Prostate gland (tissue), 2 donors: Measurements from ENCODE around the gene TOPBP1. TPM values are rescaled to one million over a fixed set of nuclear protein-coding genes. Genes with fewer than 3 reads are reported as not detected.

Source experiments
- DNase-seq: peaks from one replicate; pipeline ENCODE4 v3.0.0-alpha.2; 2019; ENCODE audit warnings: low spot score
- H3K27ac ChIP-seq, 2 donors: fragments of 200-600 bp; sonication (generic); 2 replicates each; pipeline ENCODE4 v1.5.1; 2017 to 2019
- H3K27me3 ChIP-seq: fragments of 200-600 bp; sonication (generic); replicated peaks from 2 replicates; pipeline ENCODE4 v1.5.1; 2019; ENCODE audit not compliant: insufficient read depth
- H3K36me3 ChIP-seq, 2 donors: fragments of 200-600 bp; sonication (generic); 1 replicate in 1 of 2; 2 replicates in 1 of 2; pipeline versions ENCODE4 v1.5.1 to v1.8.1; 2017 to 2019
- H3K4me1 ChIP-seq: fragments of 200-600 bp; sonication (generic); replicated peaks from 2 replicates; pipeline ENCODE4 v1.5.1; 2019
- H3K4me3 ChIP-seq, 2 donors: fragments of 200-600 bp; sonication (generic); 2 replicates each; pipeline ENCODE4 v1.5.1; 2017 to 2019
- H3K9me3 ChIP-seq: fragments of 200-600 bp; sonication (generic); 2 replicates; pipeline ENCODE4 v1.5.1; 2017
- POLR2A ChIP-seq: fragments of 450-650 bp; IDR thresholded peaks from one replicate; pipeline ENCODE4 v1.6.1; 2016; ENCODE audit warnings: antibody characterized with exemption, mild to moderate bottlenecking
- POLR2AphosphoS5 ChIP-seq: sonication (generic); formaldehyde crosslinking; IDR thresholded peaks from one replicate; pipeline ENCODE4 v1.6.1; 2017; ENCODE audit warnings: antibody characterized with exemption
- WGBS: methylation state at CpG from one replicate; pipeline ENCODE4 v1.1.5; 2018; 5-methylcytosine and 5-hydroxymethylcytosine counted together
- intact Hi-C: fragments of 100-400 bp; cut with DNase I; formaldehyde crosslinking; loops from one replicate; pipeline ENCODE4 v1.14.2; 2022
- total RNA-seq, 2 donors: library from RNA; depleted of rRNA; stranded (reverse); fragments of >200 nt; gene quantifications; one replicate each; pipeline ENCODE4 v1.1.0, GENCODE V29; 2016
- TF ChIP-seq, protein P1 (sequence below), 4 experiments: fragments of 200-600 bp in 2 of 4; fragments of 450-650 bp in 2 of 4; sonication (generic) in 2 of 4; IDR thresholded peaks; 1 replicate in 3 of 4; 2 replicates in 1 of 4; pipeline ENCODE4 v1.5.1; 2016 to 2019; ENCODE audit warnings: antibody characterized with exemption in 4 of 4, mild to moderate bottlenecking in 2 of 4, moderate library complexity in 2 of 4

The TOPBP1 gene
- total RNA-seq, 2 donors from 2014 or later = 15.6 to 25.3 TPM

DNA sequence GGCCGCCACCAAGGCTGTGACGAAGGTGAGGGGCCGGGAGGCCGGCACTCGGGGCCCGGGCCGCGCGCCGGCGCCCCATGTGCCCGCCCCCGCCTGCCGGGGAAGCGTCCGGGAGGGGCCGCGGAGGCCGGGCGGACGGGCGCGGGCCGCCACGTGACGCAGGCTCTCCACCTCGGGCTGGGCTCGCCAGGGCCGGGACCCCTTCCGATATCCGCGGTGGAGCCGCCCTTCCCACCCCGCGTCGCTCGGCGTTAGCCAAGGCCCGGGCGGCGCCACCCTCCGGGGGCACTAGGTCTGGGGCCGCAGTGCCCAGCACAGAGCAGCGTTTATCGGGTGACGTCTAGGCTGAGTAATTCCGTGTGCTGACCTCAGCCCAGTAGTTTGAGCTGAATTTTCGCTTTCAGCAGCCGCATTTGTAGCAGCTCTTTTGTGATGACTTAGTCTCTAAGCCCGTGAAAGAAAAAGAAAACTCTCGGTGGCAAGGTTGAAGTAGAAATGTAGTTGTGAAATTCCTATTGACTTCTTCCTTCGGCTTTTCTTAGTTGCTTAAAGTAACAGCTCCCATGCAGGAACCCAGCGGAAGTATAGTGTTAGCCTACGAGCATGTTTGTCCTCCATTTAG is 87.4 kb downstream of the TOPBP1 start:
- peak; percentile 53 for DNase-seq
- Histone ChIP-seq H3K4me1 (peaks cover 9% of the 10 kb centered on the region), H3K27ac (peak overlapping the region; percentile 92), H3K9me3 (no peaks in the 10 kb centered on the region), H3K27me3 (no peaks in the 10 kb centered on the region), H3K4me3 (peak overlapping the region; percentile 63 to 84), H3K36me3 (no peaks in the 10 kb centered on the region)
- intact Hi-C loops = loop anchor here (10.0 kb wide), 1 partner anchor 100 kb away; no protein-coding TSS in a partner anchor
- TF ChIP-seq POLR2AphosphoS5 (peak; percentile 24), POLR2A (peak; percentile 70)
- TF ChIP-seq, protein P1, sequence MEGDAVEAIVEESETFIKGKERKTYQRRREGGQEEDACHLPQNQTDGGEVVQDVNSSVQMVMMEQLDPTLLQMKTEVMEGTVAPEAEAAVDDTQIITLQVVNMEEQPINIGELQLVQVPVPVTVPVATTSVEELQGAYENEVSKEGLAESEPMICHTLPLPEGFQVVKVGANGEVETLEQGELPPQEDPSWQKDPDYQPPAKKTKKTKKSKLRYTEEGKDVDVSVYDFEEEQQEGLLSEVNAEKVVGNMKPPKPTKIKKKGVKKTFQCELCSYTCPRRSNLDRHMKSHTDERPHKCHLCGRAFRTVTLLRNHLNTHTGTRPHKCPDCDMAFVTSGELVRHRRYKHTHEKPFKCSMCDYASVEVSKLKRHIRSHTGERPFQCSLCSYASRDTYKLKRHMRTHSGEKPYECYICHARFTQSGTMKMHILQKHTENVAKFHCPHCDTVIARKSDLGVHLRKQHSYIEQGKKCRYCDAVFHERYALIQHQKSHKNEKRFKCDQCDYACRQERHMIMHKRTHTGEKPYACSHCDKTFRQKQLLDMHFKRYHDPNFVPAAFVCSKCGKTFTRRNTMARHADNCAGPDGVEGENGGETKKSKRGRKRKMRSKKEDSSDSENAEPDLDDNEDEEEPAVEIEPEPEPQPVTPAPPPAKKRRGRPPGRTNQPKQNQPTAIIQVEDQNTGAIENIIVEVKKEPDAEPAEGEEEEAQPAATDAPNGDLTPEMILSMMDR (IDR thresholded peaks at IDR 0.05) = peak in 1 of 4 experiments; percentile 20
- under 1% methylated on average over 26 of the region's 54 CpGs for WGBS

DNA sequence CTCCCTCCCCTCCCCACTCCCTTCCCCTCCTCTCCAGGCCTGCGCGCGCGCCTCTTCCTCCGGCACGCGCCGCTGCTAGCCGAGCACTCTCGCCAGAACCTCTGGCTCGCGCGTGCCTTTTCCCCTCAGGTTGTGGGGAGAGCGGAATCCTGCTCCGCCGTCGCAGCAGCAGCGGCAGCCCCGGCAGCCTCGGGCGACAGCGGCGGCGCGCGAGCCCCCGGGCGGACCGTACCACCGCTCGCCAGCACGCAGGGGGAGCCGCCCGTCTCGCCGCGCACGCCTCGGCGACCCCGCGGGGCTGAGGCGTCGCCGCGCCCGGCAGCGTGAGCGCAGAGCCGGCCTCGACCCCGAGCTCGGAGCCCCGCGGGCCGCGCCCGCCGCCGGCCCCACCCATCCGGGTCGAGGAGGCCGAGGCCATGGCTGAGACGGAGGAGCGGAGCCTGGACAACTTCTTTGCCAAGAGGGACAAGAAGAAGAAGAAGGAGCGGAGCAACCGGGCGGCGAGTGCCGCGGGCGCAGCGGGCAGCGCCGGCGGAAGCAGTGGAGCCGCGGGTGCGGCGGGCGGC is 88.0 kb downstream of the TOPBP1 start, which contains the start of gene CDV3:
Gene CDV3, plus strand, starts transcription at position 58 of the 566 bp plus-strand sequence. Its CDS starts 359 bp downstream, at position 417.
- no peak for DNase-seq

DNA sequence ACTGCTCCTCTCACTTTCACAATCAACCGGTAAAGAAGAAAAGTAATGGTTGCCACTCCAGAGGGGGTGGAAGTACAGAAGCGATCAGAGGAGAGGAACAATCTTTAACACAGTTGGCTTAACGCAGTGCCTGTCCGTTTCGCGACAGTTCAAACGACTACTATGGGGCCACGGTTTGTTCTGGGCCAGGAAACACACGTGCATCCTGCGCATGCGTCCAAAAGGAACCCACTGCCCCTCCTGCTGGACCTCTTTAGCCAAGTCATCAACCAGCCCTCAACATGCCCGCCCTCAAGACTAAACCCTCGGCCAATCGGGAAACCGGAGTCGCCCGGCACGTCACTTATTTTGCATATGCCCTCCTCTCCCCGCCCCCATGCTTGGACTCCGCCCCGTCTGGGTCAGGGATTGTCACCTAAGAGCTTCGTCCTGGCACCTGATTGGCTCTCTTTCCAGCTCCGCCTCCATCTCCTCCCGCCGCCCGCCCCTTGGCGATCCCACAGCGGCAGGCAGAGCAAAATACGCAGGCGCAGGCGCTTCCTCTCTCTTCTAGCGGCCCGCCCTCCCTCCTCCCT is 88.6 kb downstream of the TOPBP1 start:
- no peaks in the 10 kb centered on the region for H3K36me3 ChIP-seq
- intact Hi-C loops = loop anchor here (2.0 to 10.0 kb wide), 2 partner anchors 98 to 850 kb away; partner anchors contain the start of gene NPHP3
- H3K27ac ChIP-seq = peak overlapping the region; percentile 92
- peak; percentile 62 for TF ChIP-seq POLR2A
- peak; percentile 86 for TF ChIP-seq POLR2AphosphoS5
- TF ChIP-seq, protein P1 (IDR thresholded peaks at IDR 0.05) = peak in 2 of 4 experiments; percentile 34 to 46
- DNase-seq = peak; percentile 100
- H3K9me3 ChIP-seq = no peaks in the 10 kb centered on the region
- under 1% methylated on average over 33 of the region's 33 CpGs for WGBS
- H3K4me3 ChIP-seq = peak overlapping the region; percentile 63 to 84
- no peaks in the 10 kb centered on the region for H3K27me3 ChIP-seq
- H3K4me1 ChIP-seq = peaks cover 6% of the 10 kb centered on the region

More for the DNA sequence above, 88.0 kb downstream of the TOPBP1 start, which contains the start of gene CDV3:
- H3K9me3 ChIP-seq = no peaks in the 10 kb centered on the region
- H3K4me1 ChIP-seq = peaks cover 9% of the 10 kb centered on the region
- no peaks in the 10 kb centered on the region for H3K36me3 ChIP-seq
- no peak for TF ChIP-seq POLR2AphosphoS5
- peak; percentile 77 for TF ChIP-seq POLR2A
- no peaks in the 10 kb centered on the region for H3K27me3 ChIP-seq
- WGBS = under 1% methylated on average over 44 of the region's 81 CpGs
- intact Hi-C loops = loop anchor here (2.0 to 10.0 kb wide), 2 partner anchors 99 to 851 kb away; partner anchors contain the start of gene NPHP3
- H3K27ac ChIP-seq = peak within 1 kb of the TSS; percentile 92
- H3K4me3 ChIP-seq = peak within 1 kb of the TSS; percentile 63 to 84

DNA sequence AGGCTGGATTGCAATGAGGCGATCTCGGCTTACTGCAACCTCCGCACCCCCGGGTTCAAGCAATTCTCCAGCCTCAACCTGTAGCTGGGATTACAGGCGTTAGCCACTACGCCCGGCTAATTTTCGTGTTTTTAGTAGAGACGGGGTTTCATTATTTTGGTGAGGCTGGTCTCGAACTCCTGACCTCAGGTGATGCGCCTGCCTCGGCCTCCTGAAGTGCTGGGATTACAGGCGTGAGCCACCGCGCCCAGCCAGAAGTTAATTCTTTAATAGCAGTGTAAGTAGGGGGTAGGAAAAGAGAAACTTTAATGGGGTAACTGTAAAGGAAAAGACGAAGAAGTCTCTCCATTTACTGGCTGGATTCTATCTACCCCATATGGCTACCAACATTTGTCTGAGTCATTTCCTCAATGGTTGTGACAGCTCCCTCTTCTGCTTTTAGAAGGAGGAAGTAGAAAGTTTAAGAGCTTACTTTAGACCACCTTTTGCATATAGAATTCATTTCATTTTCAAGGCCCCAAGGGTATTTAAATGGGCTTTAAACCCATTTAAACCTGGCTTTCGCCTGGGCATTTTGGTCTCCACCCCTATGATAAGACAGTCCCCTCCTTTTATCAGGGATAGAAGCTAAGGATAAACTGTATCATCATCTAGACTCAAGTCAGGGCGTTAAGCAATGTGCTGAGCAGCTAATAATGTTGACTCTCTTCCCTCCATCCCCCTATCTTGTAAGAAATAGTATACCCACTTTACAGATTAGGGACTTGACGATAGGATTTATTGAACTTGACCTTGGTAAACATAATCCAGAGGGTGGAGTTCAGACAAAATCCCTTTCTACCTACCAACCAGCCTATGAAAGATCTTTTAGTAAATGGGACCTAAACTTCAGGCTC is 89.3 kb downstream of the TOPBP1 start:
- no peak for DNase-seq
- 83% methylated on average over 19 of the region's 19 CpGs for WGBS

More for the DNA sequence above, 89.3 kb downstream of the TOPBP1 start:
- TF ChIP-seq, protein P1 (IDR thresholded peaks at IDR 0.05) = no peak
- TF ChIP-seq POLR2A (no peak), POLR2AphosphoS5 (no peak)
- Histone ChIP-seq H3K4me3 (peak overlapping the region; percentile 7 to 22), H3K9me3 (no peaks in the 10 kb centered on the region), H3K36me3 (no peaks in the 10 kb centered on the region), H3K4me1 (peaks cover 6% of the 10 kb centered on the region), H3K27me3 (no peaks in the 10 kb centered on the region), H3K27ac (peak overlapping the region; percentile 72 to 82)
- intact Hi-C loops = loop anchor here (2.0 to 10.0 kb wide), 2 partner anchors 98 to 850 kb away; partner anchors contain the start of gene NPHP3
